PC-3 (cell line): Measurements from ENCODE around the gene ERCC2. TPM values are rescaled to one million over a fixed set of nuclear protein-coding genes. Genes with fewer than 3 reads are reported as not detected.

Source experiments
- ATAC-seq: fragments of 200-7000 bp; cut with Tn5 transposase; 2 replicates; pipeline ENCODE4 v1.9.1; 2020; ENCODE audit warnings: mild to moderate bottlenecking, moderate library complexity
- BruUV-seq: library from RNA; stranded (reverse); fragments of 400-500 nt; replicated peaks from 2 replicates; lab custom pipeline; 2021; lab: Mats Ljungman, UMichigan
- CTCF ChIA-PET: fragments of 300-600 bp; sonication (Branson Sonifier 250); formaldehyde crosslinking; loops from one replicate; lab custom pipeline; 2022; ENCODE audit warnings: antibody characterized with exemption; lab: Charles Lee
- POLR2A ChIA-PET: fragments of 300-600 bp; sonication (Branson Sonifier 250); formaldehyde crosslinking; loops from one replicate; lab custom pipeline; 2022; ENCODE audit warnings: antibody characterized with exemption; ENCODE audit not compliant: unreplicated experiment; lab: Charles Lee
- DNase-seq: peaks from one replicate; pipeline ENCODE4 v3.0.0-alpha.2; 2015
- H2AFZ ChIP-seq: fragments of 300-600 bp; sonication (generic); 2 replicates; pipeline ENCODE4 v1.6.0; 2016; ENCODE audit warnings: antibody characterized with exemption, low read length
- H3F3A ChIP-seq: fragments of 300-600 bp; sonication (generic); one replicate; pipeline ENCODE4 v1.6.0; 2017; ENCODE audit warnings: antibody characterized with exemption, low read length, control low read depth, mild to moderate bottlenecking; ENCODE audit not compliant: unreplicated experiment
- H3K27ac ChIP-seq: fragments of 300-600 bp; sonication (generic); 2 replicates; pipeline ENCODE4 v1.5.1; 2016; ENCODE audit warnings: mild to moderate bottlenecking, low read length
- H3K27me3 ChIP-seq: fragments of 300-600 bp; sonication (generic); 2 replicates; pipeline ENCODE4 v1.6.1; 2016; ENCODE audit warnings: low read length, mixed read lengths
- H3K36me3 ChIP-seq: fragments of 300-600 bp; sonication (generic); 2 replicates; pipeline ENCODE4 v1.6.1; 2016; ENCODE audit warnings: low read depth, mixed run types, low read length, mixed read lengths
- H3K4me1 ChIP-seq: fragments of 300-600 bp; sonication (generic); 2 replicates; pipeline ENCODE4 v1.5.1; 2016; ENCODE audit warnings: low read length; ENCODE audit not compliant: insufficient read depth
- H3K4me2 ChIP-seq: fragments of 300-600 bp; sonication (generic); 2 replicates; pipeline ENCODE4 v1.6.0; 2016; ENCODE audit warnings: low read length
- H3K4me3 ChIP-seq: fragments of 300-600 bp; sonication (generic); 2 replicates; pipeline ENCODE4 v1.5.1; 2016; ENCODE audit warnings: mild to moderate bottlenecking, low read length, mixed read lengths
- H3K79me2 ChIP-seq: fragments of 300-600 bp; sonication (generic); 2 replicates; pipeline ENCODE4 v1.6.1; 2017; ENCODE audit warnings: low read length, mixed read lengths
- H3K9ac ChIP-seq: fragments of 300-600 bp; sonication (generic); 2 replicates; pipeline ENCODE4 v1.6.0; 2016; ENCODE audit warnings: mild to moderate bottlenecking, low read length
- H3K9me2 ChIP-seq: fragments of 300-600 bp; sonication (generic); replicated peaks from 2 replicates; pipeline ENCODE4 v1.6.1; 2016; ENCODE audit warnings: mixed run types, low read length, mixed read lengths
- H3K9me3 ChIP-seq: fragments of 300-600 bp; sonication (generic); 2 replicates; pipeline ENCODE4 v1.6.1; 2016; ENCODE audit warnings: low read length, mixed read lengths
- H4K20me1 ChIP-seq: fragments of 300-600 bp; sonication (generic); 2 replicates; pipeline ENCODE4 v1.6.1; 2016; ENCODE audit warnings: low read length, mixed read lengths
- EZH2 ChIP-seq: fragments of 300-600 bp; sonication (generic); IDR thresholded peaks from one replicate; pipeline ENCODE4 v1.6.1; 2017; ENCODE audit warnings: antibody characterized with exemption, mild to moderate bottlenecking, low read length; ENCODE audit not compliant: unreplicated experiment
- EZH2phosphoT487 ChIP-seq: fragments of 300-600 bp; sonication (generic); IDR thresholded peaks from 2 replicates; pipeline ENCODE4 v1.6.1; 2018; ENCODE audit warnings: mild to moderate bottlenecking, antibody characterized with exemption, low read length, borderline replicate concordance
- intact Hi-C: fragments of 100-400 bp; cut with micrococcal nuclease; formaldehyde crosslinking; loops from 2 replicates; pipeline ENCODE4 v1.9.0; 2023
- total RNA-seq: library from RNA; depleted of rRNA; stranded (reverse); fragments of >200 nt; gene quantifications from 2 replicates; pipeline ENCODE4 v1.2.3, GENCODE V29; 2014
- TF ChIP-seq, protein P1 (sequence below): fragments of 300-600 bp; sonication (generic); conservative IDR thresholded peaks from 2 replicates; pipeline ENCODE4 v1.5.1; 2017; ENCODE audit warnings: antibody characterized with exemption, low read depth, mild to moderate bottlenecking, low read length

ERCC2 gene
- total RNA-seq, 1 experiment from 2014 or later: 48.0 TPM

DNA sequence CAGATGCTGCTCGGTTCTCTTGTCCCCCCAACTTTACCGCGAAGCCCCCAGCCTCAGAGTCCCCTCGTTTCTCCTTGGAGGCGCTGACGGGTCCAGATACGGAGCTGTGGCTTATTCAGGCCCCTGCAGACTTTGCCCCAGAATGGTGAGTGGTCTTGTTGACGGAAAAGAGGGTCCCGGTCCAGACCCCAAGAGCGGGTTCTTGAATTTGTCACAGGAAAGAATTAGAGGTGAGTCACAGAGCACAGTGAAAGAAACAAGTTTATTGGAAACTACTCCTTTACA lies 36.7 kb upstream of the ERCC2 start:
- Histone ChIP-seq H3K9me2 (no peaks in the 10 kb centered on the region), H3K27me3 (no peaks in the 10 kb centered on the region), H4K20me1 (no peaks in the 10 kb centered on the region), H3K4me2 (peak overlapping the region; percentile 84), H3K27ac (peak overlapping the region; percentile 92), H3K36me3 (peaks cover 4% of the 10 kb centered on the region; the same call in 1 of the 2 replicates), H3K4me3 (peak overlapping the region; percentile 97), H3F3A (no peaks in the 10 kb centered on the region), H2AFZ (no peak overlapping the region), H3K9ac (peak overlapping the region; percentile 95), H3K4me1 (peaks cover 24% of the 10 kb centered on the region; the same call in 1 of the 2 replicates), H3K79me2 (peaks cover 60% of the 10 kb centered on the region), H3K9me3 (no peaks in the 10 kb centered on the region)
- ATAC-seq (no peak), DNase-seq (no peak)
- no peak for TF ChIP-seq EZH2
- no peak for TF ChIP-seq EZH2phosphoT487
- TF ChIP-seq, protein P1, sequence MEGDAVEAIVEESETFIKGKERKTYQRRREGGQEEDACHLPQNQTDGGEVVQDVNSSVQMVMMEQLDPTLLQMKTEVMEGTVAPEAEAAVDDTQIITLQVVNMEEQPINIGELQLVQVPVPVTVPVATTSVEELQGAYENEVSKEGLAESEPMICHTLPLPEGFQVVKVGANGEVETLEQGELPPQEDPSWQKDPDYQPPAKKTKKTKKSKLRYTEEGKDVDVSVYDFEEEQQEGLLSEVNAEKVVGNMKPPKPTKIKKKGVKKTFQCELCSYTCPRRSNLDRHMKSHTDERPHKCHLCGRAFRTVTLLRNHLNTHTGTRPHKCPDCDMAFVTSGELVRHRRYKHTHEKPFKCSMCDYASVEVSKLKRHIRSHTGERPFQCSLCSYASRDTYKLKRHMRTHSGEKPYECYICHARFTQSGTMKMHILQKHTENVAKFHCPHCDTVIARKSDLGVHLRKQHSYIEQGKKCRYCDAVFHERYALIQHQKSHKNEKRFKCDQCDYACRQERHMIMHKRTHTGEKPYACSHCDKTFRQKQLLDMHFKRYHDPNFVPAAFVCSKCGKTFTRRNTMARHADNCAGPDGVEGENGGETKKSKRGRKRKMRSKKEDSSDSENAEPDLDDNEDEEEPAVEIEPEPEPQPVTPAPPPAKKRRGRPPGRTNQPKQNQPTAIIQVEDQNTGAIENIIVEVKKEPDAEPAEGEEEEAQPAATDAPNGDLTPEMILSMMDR: no peak
- CTCF ChIA-PET: no interaction called here
- POLR2A ChIA-PET: no interaction called here
- intact Hi-C loops: loop anchor here (2.0 kb wide), 1 partner anchor 30 kb away; no protein-coding TSS in a partner anchor
- no TSS peak for BruUV-seq

DNA sequence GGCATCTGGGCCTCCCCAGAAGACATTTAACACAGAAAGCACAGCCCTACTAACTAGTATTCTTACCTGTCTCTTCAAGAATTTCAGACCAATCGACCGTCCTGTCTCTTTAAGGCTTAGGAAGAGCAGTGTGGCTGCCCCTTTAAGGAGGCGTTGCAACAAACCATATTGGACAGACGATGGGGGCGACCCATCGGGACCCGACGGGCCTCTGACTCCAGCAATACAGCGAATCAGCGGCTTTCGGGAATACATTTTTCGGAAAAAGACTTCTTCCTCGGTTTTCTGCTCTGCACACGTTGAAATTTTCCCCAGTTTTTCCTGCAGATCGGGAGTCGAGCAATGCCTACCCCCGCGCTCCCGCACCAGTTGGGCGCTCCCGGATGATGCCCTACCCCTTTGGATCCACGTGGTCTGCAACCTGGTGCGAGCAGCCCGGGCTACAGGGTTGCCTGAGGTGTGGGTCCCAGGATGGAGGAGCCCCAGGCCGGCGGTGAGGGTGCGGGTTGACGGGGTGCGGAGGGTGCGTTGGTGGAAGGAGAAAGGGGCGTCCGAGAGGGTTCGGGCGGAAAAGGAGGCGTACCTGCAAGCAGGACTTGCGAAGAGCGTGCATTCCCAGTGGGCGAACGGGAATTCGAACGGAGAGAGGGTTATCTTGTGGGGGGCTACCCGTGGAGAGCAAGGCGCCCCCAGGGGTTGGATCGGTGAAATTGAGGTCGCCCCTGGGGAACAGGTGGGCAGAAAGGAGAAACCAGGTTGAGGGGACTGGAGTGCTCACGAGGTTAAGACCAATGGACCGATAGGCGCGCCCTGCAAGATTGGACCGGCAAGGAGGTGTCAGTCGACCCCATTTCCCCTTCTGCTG lies 36.1 kb upstream of the ERCC2 start, which contains the start of gene POLR1G:
TSS of gene POLR1G (plus strand) at position 419 of the 865 bp plus-strand sequence. CDS start at position 472, 53 bp downstream.
- intact Hi-C loops: loop anchor here (2.0 kb wide), 1 partner anchor 30 kb away; no protein-coding TSS in a partner anchor
- peak within 1 kb of the TSS; percentile 92 for H3K27ac ChIP-seq
- H3K4me2 ChIP-seq: peak within 1 kb of the TSS; percentile 84
- peak; percentile 52 for ATAC-seq
- H2AFZ ChIP-seq: peak within 1 kb of the TSS; percentile 76
- no peaks in the 10 kb centered on the region for H3K27me3 ChIP-seq
- TF ChIP-seq EZH2phosphoT487: no peak
- TF ChIP-seq, protein P1: no peak
- TF ChIP-seq EZH2: no peak
- H3K4me1 ChIP-seq: peaks cover 24% of the 10 kb centered on the region; the same call in 1 of the 2 replicates
- peak; percentile 73 for DNase-seq
- H4K20me1 ChIP-seq: no peaks in the 10 kb centered on the region
- no peaks in the 10 kb centered on the region for H3F3A ChIP-seq
- ChIA-PET POLR2A (no interaction called here), CTCF (no interaction called here)
- TSS peak; percentile 34 for BruUV-seq
- H3K36me3 ChIP-seq: peaks cover 4% of the 10 kb centered on the region; the same call in 1 of the 2 replicates
- H3K79me2 ChIP-seq: peaks cover 65% of the 10 kb centered on the region
- H3K4me3 ChIP-seq: peak within 1 kb of the TSS; percentile 97
- H3K9me3 ChIP-seq: no peaks in the 10 kb centered on the region
- H3K9me2 ChIP-seq: no peaks in the 10 kb centered on the region
- peak within 1 kb of the TSS; percentile 95 for H3K9ac ChIP-seq
